ENCODE results near the gene MSGN1. TPM values are rescaled to one million over a fixed set of nuclear protein-coding genes. Genes with fewer than 3 reads are reported as not detected.

The MSGN1 gene
- total RNA-seq, 1 experiment from 2014 or later: not detected

DNA sequence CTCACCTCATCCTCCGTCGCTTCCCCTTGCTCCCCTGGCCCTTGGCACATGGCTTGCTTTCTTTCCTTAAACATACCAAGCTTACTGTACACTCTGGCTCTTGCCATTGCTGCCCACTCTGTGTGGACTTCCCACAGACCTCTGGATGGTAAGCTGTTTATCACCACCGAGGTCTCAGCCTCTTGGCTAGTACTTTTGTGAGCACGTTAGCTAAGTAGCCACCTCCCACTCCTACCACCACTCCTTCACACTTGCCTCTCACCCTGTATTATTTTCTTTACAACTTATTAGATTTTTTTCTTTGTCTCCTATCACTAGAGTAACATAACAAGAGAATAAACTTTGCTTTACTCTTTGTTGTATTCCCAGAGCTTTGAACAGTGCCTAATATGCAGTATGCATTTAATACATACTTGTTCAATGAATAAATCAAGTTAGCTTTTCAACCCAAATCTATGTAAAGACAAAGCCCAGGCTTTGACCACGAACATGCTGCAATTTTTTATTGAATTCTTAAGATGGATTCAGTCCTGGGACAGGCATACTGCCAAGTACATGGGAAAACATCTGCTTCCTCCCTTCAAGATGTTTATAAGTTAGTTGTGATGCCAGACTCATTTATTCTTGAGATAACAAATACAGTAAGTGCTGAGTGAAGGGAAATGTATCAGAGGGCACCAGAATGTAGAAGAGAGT lies 25.0 kb upstream of the MSGN1 start:
- Histone ChIP-seq H3K36me3 (ENCODE audit: insufficient read depth, low read length, poor library complexity, severe bottlenecking) (no peaks in the 10 kb centered on the region), H3K27me3 (replicated peaks; ENCODE audit: insufficient read depth, low read depth, low read length, poor library complexity) (no peaks in the 10 kb centered on the region), H3K4me1 (ENCODE audit: insufficient read depth, low read length, poor library complexity, severe bottlenecking) (no peaks in the 10 kb centered on the region), H3K27ac (ENCODE audit: low read depth, low read length, poor library complexity, severe bottlenecking) (no peak overlapping the region), H3K4me3 (ENCODE audit: low read depth, low read length, poor library complexity, severe bottlenecking) (no peak overlapping the region), H3K9me3 (ENCODE audit: low read depth, low read length, poor library complexity, severe bottlenecking) (no peaks in the 10 kb centered on the region)
- ChIA-PET POLR2A (ENCODE audit: low non-redundant PET) (no interaction called here), CTCF (interaction anchor here (0.6 kb wide), 1 partner anchor 37 kb away, joined by 4 read pairs; the partner anchor contains the start of genes GEN1 and SMC6)
- TF ChIP-seq, protein P1, sequence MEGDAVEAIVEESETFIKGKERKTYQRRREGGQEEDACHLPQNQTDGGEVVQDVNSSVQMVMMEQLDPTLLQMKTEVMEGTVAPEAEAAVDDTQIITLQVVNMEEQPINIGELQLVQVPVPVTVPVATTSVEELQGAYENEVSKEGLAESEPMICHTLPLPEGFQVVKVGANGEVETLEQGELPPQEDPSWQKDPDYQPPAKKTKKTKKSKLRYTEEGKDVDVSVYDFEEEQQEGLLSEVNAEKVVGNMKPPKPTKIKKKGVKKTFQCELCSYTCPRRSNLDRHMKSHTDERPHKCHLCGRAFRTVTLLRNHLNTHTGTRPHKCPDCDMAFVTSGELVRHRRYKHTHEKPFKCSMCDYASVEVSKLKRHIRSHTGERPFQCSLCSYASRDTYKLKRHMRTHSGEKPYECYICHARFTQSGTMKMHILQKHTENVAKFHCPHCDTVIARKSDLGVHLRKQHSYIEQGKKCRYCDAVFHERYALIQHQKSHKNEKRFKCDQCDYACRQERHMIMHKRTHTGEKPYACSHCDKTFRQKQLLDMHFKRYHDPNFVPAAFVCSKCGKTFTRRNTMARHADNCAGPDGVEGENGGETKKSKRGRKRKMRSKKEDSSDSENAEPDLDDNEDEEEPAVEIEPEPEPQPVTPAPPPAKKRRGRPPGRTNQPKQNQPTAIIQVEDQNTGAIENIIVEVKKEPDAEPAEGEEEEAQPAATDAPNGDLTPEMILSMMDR (conservative IDR thresholded peaks at IDR 0.05; ENCODE audit: low read depth, low read length): no peak
- no peak for TF ChIP-seq EZH2 (IDR thresholded peaks at IDR 0.05; ENCODE audit: borderline replicate concordance, low read depth, low read length, poor library complexity, severe bottlenecking)
- BruUV-seq (replicated peaks): no TSS peak
- intact Hi-C loops (cut with micrococcal nuclease; ENCODE audit: unreplicated experiment): no loop called here
- DNase-seq (ENCODE audit: low spot score): no peak

DNA sequence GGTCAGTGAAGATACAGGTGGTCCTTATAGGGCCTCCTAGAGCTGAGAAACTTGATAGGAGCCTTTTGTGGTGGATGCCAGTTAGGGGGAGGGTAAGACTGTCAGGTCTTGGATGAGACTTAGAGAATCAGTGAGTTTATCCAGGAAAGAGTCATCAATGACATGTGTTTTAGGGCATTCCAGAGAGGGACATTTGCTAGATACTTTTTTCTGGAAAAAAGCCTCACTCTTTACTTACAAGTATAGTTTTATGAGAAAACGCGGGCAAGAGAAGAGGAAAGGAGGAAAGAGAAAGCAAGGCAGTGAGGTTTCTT lies 24.5 kb upstream of the MSGN1 start:
- POLR2A ChIA-PET (ENCODE audit: low non-redundant PET): no interaction called here
- TF ChIP-seq EZH2 (IDR thresholded peaks at IDR 0.05; ENCODE audit: borderline replicate concordance, low read depth, low read length, poor library complexity, severe bottlenecking): no peak
- TF ChIP-seq, protein P1 (conservative IDR thresholded peaks at IDR 0.05; ENCODE audit: low read depth, low read length): no peak
- Histone ChIP-seq H3K4me1 (ENCODE audit: insufficient read depth, low read length, poor library complexity, severe bottlenecking) (no peaks in the 10 kb centered on the region), H3K27me3 (replicated peaks; ENCODE audit: insufficient read depth, low read depth, low read length, poor library complexity) (no peaks in the 10 kb centered on the region), H3K4me3 (ENCODE audit: low read depth, low read length, poor library complexity, severe bottlenecking) (no peak overlapping the region), H3K27ac (ENCODE audit: low read depth, low read length, poor library complexity, severe bottlenecking) (no peak overlapping the region), H3K9me3 (ENCODE audit: low read depth, low read length, poor library complexity, severe bottlenecking) (no peaks in the 10 kb centered on the region), H3K36me3 (ENCODE audit: insufficient read depth, low read length, poor library complexity, severe bottlenecking) (no peaks in the 10 kb centered on the region)
- no TSS peak for BruUV-seq (replicated peaks)
- intact Hi-C loops (cut with micrococcal nuclease; ENCODE audit: unreplicated experiment): no loop called here
- DNase-seq (ENCODE audit: low spot score): no peak
- CTCF ChIA-PET: no interaction called here

DNA sequence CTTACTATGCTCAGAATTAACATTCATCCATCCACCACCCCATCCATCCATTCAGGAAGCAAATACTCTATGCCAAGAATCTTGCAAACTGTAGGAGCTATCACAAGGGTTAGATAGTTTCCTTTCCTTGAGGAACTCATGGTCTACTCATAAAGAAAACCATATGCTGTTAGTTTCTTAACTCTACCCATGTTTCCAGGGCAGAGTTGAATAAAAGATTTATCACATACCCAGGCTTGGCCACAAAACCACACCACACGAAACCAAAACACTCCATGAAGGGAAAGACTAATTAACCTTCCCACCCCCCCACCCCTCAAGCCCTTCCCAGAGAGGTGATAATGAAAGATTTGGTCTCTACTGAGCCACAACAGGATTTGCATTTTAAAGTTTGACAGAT lies 23.7 kb upstream of the MSGN1 start:
- H3K9me3 ChIP-seq (ENCODE audit: low read depth, low read length, poor library complexity, severe bottlenecking): no peaks in the 10 kb centered on the region
- CTCF ChIA-PET: no interaction called here
- no peaks in the 10 kb centered on the region for H3K27me3 ChIP-seq (replicated peaks; ENCODE audit: insufficient read depth, low read depth, low read length, poor library complexity)
- TF ChIP-seq EZH2 (IDR thresholded peaks at IDR 0.05; ENCODE audit: borderline replicate concordance, low read depth, low read length, poor library complexity, severe bottlenecking): no peak
- TF ChIP-seq, protein P1 (conservative IDR thresholded peaks at IDR 0.05; ENCODE audit: low read depth, low read length): no peak
- intact Hi-C loops (cut with micrococcal nuclease; ENCODE audit: unreplicated experiment): no loop called here
- POLR2A ChIA-PET (ENCODE audit: low non-redundant PET): no interaction called here
- H3K27ac ChIP-seq (ENCODE audit: low read depth, low read length, poor library complexity, severe bottlenecking): no peak overlapping the region
- no TSS peak for BruUV-seq (replicated peaks)
- no peak overlapping the region for H3K4me3 ChIP-seq (ENCODE audit: low read depth, low read length, poor library complexity, severe bottlenecking)
- DNase-seq (ENCODE audit: low spot score): no peak
- H3K36me3 ChIP-seq (ENCODE audit: insufficient read depth, low read length, poor library complexity, severe bottlenecking): no peaks in the 10 kb centered on the region
- no peaks in the 10 kb centered on the region for H3K4me1 ChIP-seq (ENCODE audit: insufficient read depth, low read length, poor library complexity, severe bottlenecking)

Data from A673 (cell line).